GM12801 (cell line): ENCODE measurements around the gene CYP39A1.

Experiments used
- TF ChIP-seq, protein P1 (sequence below): IDR thresholded peaks from one replicate; pipeline ENCODE4 v1.5.1; 2011; ENCODE audit warnings: control low read depth; ENCODE audit not compliant: insufficient read length; ENCODE audit errors: extremely low read depth

CYP39A1 gene

DNA sequence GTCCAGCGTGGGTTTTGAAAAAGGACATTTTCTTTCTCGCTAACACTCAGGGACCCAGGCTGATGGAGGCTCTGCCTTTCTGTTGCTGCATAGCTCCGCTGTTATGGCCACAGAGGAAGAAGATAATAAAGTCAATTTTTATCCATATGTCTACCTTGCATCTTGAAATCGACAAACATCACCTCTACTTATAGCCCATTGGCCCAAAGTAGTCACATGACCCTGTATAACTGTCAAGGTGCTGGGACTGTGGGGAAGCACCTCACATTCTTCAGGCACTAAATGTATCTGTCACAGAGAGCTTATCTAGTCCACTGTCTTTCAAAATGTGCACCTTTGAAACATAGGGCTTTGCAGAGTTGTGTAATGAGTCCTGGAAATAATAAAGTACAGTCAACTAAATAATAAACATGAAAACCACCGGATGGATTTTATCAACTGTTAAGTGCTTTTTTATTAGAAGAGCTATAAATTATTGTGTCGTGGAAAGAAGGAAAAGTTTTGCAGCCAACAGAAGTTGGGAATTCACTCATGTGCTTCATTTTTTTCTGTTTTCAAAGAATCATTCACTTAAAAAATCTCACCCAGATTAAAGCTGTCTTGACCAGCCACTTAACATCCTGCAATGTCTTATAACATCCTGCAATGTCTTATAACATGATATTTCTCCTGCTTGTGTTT is 113.7 kb downstream of the CYP39A1 start:
- TF ChIP-seq, protein P1, sequence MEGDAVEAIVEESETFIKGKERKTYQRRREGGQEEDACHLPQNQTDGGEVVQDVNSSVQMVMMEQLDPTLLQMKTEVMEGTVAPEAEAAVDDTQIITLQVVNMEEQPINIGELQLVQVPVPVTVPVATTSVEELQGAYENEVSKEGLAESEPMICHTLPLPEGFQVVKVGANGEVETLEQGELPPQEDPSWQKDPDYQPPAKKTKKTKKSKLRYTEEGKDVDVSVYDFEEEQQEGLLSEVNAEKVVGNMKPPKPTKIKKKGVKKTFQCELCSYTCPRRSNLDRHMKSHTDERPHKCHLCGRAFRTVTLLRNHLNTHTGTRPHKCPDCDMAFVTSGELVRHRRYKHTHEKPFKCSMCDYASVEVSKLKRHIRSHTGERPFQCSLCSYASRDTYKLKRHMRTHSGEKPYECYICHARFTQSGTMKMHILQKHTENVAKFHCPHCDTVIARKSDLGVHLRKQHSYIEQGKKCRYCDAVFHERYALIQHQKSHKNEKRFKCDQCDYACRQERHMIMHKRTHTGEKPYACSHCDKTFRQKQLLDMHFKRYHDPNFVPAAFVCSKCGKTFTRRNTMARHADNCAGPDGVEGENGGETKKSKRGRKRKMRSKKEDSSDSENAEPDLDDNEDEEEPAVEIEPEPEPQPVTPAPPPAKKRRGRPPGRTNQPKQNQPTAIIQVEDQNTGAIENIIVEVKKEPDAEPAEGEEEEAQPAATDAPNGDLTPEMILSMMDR = no peak

DNA sequence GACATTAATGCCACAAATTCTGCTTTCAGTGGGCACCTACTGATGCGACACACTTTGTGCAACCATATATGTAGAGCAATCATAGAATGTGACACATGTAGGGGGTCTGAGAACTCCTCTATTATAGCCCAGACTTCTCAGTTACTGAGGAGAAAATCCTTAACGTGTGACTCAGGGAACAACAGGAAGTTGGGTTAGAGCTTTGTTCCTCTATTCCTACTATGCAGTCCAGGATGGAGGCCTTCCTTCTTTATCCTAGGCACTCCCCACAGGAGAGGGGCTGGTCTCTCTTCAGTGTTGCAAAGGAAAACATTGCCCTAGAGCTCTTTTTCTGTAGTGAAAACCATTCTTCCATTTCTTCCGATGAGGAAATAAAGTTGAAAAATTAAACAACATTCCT is 121.7 kb downstream of the CYP39A1 start:
- TF ChIP-seq, protein P1 = no peak

DNA sequence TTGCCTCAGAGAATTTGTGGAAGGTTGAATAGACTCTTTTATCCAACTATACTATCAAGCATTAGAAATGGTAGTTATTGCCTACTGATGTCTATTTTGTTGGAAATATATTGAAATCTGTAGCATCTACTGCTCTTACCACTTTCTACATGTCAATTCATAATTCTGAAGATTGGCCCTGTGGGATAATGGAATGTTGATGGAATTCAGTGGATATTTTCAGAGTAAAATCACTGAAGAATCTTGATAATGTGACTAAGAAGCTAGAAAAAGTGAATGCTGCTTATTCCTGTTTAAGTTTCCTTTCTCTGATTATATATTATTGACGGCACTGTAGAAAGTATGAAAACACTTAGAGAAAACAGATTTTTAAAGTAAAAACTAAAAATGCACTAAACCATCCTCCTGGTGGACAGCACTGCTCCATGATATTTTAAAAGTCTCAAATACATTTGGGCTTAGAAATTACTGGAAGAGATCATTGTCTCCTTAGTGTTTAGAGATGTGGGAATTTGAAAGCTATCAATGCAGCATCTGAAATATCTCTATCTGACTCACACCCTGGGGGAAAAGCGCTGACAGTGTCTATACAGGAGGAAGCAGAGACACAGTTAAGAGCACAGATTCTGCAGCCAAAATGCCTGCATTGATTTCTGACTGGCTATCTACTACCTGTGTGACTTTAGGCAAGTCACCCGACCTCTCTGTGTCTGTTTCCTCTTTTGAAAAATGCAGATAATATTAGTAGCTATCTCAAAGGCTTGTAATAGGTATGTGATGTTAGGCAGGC is 123.5 kb downstream of the CYP39A1 start:
- TF ChIP-seq, protein P1 = no peak

DNA sequence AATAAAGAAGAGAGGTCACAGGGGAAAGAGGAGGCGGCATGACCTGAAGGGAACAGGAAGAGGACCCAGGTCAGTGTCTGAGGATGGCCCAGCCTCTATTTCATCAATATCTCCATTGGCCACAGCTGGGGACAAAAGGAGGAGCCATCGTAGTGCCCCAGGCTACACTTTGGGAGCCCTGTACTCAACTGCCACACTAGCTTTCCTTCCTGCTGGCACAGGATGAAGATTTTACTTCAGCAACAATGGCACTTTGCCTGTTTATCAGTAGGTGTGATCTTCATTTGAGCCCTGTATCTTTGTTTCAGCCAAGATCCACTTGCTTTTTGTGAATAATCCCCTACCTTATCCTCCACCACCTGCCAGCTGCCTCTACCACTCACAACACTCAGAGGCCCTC is 126.0 kb downstream of the CYP39A1 start:
- TF ChIP-seq, protein P1 = no peak

DNA sequence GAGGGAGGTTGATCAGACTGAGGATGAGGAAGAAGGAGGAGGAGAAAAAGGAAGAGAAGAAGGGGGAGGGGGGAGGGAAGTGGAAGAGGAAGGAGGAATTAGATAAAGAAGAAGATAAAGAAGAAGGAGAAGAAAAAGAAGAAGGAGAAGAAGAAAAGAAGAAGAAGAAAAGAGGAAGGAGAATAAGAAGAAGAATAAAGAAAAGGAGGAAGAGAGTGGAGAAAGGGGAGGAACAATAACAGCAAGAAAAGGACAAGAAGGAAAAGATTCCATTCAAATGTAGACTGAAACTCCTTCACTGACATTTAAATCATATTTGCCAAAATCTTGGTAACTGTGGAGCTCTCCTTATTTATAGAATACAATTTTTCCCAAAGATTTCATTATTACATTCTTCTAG is 127.0 kb downstream of the CYP39A1 start:
- TF ChIP-seq, protein P1 = no peak

DNA sequence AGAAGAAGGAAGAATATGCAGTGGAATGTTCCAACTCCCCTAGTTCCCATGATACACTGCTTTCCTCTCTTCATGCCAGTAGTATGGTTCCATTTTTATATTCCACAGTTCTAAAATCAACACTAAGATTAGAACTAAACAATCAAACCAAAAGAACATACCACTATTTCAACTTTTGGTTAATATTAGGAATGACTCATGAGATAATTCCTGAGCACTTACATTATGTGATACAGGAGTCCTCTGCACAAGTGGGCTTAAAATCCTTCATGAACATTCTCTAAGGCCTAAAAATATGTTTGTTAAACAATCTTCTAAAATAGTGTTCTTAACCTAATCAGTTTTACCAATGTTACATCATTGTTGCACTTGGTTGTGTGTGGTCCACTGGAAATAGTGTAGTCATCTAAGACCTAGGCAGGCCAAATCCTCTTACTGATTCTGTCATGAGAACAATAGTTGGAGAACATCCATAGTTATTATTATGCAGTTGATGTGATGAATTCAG is 131.1 kb downstream of the CYP39A1 start:
- TF ChIP-seq, protein P1 = no peak

DNA sequence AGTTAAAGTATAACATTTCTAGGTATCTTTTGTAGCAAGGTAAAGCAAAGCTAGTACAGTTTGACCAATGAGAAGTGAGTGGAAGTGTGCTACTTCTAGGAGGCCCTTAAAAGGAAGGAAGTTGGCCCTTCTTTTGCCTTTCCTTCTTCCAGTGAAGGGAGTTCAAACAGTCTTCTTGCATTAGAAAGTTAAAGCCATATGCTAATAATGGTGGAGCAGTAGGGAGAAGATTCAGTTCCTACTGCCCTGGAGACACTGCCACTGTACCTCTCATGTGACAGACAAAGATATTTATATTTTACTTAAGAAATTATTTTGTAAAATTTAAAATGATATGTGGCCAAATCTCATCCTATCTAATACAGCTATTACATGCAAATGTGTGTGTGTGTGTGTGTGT is 135.4 kb downstream of the CYP39A1 start:
- TF ChIP-seq, protein P1 = no peak
